GM19455 (cell line): ENCODE data around the gene SFRP4.
"Not testable (repeated sequence)": the region's sequence is repeated elsewhere in the genome, so short reads cannot be mapped to it uniquely, and the experiment has no call there.

ENCODE experiments used
- ATAC-seq: cut with Tn5 transposase; IDR thresholded peaks from one replicate; pipeline ENCODE4 v1.9.1; 2021; ENCODE audit not compliant: unreplicated experiment

SFRP4 gene

DNA sequence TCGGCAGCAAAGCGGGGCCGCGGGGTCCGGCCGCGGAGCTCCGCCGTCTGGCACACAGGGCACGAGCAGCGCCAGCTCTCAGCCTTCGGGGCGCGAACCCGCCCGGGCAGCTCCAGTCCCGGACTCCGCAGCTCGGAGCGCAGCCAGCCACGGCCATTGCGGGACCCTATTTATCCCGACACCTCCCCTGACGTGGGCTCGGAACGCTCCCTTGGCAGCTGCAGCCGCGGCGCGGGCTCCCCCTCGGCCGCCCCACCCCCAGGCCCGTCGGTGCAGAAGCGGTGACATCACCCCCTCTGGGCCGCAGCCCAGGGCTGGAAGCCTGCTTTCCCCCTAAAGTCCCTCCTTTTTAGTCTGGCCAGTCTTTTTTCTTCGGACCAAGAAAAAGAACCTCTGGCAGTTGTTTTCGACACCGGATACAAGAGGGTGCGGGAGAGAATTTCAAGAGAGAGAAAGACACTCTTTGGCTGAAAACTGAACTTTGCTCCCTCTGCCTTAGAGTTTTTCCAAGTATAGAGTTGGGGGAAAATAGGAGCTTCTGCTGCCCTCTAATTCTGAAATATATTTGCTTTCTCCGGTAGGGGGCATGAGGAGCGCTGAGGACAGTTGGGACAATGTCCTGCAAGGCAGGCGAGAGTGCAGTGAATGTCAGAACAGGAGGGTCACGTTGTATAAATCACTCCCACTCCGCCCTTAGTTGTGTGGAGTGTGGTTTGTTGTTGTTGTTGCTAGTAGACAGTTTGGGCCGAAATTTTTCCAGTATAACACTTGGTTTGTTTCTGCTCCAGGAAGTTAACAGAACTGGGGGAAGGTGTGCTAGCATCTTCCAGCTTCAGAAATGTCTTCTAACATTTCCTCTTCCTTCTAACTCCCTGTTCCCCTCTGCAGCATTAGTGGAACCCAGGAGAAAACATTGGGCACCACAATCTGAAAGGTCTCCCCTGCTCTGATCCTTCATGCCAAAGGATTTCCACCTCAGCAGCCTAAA, at the start of gene SFRP4:
Gene SFRP4, minus strand, starts transcription at position 145 of the 988 bp plus-strand sequence. CDS start 280 bp downstream, outside the sequence.
- no peak for ATAC-seq

- no peak for ATAC-seq
Measured at GRCh38 chr7:37964196-37964595, 47.6 kb upstream of the SFRP4 start.

DNA sequence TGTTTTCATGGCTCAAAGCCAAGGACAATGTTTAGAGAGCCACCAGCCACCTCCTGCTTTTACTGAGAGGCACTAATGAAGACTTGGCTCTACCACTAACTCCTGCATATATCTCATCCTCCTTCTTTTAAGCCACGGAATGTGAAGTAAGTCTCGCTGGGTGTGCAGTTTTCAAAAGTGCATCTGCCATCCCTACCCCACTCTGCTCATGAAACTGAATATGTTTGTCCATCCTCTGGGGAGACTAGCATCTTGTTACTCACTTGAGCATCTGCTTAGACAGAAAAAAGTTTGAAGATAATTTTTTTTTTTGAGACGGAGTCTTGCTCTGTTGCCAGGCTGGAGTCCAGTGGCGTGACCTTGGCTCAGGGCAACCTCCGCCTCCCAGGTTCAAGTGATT, 44.6 kb upstream of the SFRP4 start:
- no peak for ATAC-seq

DNA sequence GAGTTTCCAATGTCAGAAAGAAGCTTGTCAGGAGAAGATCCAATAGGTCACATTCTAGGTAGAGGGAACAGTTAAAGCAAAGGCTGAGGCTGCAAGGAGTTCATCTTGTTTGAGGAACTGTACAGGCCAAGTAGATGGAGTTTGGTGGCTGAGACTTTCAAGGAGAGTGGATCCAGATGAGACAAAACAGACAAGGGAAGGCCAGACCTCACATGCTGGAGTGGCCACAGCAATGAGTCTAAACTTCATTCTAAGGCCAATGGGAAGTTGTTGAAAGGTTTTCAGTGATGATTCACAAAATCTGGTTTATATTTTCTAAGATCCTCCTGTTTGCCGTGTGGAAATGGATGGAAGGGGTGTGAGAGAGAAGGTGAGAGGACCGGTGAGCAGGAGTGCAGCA, 43.9 kb upstream of the SFRP4 start:
- ATAC-seq: no peak

DNA sequence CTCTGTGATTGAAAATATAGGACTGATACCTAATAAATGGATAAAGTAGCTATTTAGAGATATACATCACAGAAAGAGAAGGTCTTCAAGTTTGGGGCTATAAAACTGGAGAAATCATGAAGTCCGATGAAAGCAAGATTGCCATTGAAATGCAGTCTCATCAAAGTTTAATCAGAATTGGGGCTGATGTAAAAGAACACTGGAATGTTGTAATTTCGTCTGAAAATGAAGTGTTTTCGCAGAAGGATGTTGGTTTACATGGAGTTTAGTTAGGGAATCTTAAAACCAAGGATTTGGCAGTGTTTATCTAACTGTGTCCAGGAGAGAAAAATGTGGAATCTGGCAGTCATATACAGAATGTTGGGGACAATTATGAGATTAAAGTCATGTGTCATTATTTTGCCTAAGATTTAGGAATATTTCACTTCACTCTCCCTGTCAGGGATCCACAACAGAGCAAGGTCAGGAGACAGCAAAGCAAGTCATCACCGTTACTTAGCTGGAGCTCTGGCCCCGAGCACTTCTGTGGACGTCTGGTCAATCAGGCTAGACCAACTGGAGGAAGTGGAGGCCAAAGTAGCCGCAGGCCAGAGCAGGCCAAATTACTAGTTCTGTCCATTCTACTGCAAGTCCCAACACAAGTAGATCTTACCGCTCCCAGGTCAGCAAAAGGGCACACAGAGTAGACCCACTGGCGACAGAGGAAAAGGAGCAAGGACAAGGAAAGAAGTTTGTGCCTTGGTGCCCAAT, 40.8 kb upstream of the SFRP4 start:
- ATAC-seq: no peak

- ATAC-seq: no peak
Measured at GRCh38 chr7:37956791-37957190, 40.2 kb upstream of the SFRP4 start.

DNA sequence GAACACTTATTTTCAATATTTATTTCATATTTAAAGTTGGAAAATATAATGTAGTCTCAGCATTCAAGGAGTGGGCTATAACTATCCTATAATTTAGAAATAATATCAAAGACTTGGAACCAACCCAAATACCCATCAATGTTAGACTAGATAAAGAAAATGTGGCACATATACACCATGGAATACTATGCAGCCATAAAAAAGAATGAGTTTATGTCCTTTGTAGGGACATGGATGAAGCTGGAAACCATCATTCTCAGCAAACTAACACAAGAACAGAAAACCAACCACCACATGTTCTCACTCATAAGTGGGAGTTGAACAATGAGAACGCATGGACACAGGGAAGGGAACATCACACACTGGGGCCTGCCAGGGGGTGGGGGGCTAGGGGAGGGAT, 37.6 kb upstream of the SFRP4 start:
- not testable (repeated sequence) for ATAC-seq

- no peak for ATAC-seq
Measured at GRCh38 chr7:37952240-37952639, 35.6 kb upstream of the SFRP4 start.

DNA sequence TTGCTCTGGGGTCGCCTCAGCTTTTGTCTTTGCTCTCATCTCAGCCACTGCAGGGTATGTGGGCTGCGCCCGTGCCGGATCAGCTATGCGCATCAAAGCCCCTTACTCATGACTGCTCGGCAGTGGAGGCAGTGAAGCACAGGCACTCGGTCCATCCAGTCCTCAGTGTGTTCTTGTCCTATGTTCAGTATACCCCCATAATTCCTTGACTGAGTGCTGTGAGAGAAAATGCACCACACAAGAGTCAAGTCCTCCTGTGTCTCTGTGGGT, 31.3 kb upstream of the SFRP4 start:
- no peak for ATAC-seq

DNA sequence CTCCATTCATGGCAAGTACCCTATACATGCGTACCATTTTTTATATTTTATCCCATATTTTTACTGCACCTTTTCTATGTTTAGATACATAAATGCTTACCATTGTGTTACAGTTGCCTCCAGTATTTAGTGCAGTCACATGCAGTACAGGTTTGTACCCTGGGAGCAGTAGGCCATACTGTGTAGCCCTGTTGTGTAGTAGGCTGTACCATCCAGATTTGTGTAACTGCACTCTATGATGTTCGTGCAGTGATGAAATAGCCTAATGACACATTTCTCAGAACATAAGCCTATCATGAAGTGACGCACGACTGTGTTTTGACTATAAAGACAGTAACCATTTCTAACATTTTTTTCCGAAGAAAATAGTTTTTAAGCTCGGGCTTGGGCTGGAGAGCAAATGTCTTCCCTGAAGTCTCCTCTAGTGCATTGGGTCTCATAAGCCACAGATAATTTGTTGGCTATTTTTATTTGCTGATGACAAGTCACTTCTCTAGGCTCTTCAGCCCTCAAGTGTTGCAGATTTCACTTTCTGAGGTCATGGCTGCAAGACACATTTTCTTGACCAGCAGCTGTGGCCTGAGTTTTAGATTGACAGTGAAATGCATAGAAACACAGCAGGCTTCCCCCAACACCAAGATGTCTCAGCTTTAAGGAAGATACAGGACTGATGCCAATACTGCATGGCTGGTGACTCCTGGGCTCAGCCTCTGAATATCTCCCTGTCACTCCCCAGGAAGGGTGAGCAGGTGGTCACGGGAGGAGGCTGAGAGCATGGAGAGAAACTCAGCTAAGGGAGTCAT, 30.7 kb upstream of the SFRP4 start:
- ATAC-seq: no peak

DNA sequence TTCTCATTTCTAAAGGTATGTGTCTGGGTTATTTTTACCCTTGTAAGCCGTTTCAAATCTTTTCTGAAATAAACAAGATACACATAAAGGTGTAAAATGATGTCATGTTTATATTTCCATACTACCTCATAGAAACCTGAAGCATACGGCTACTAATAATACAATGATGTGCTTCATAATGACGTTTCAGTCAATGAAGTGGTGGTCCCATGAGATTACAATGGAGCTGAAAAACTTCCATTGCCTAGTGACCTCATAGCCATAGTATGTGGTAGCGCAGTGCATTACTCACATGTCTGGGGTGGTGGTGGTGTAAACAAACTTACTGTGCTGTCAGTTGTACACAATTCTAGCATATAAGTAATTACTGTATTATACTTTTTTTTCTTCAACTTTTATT, 28.7 kb upstream of the SFRP4 start:
- ATAC-seq: no peak

- ATAC-seq: no peak
Measured at GRCh38 chr7:37944737-37945054, 28.1 kb upstream of the SFRP4 start.

- ATAC-seq: no peak
Measured at GRCh38 chr7:37943905-37944736, 27.5 kb upstream of the SFRP4 start.

GRCh38 chr7:37942934-37943610, 26.5 kb upstream of the SFRP4 start:
- ATAC-seq: no peak

DNA sequence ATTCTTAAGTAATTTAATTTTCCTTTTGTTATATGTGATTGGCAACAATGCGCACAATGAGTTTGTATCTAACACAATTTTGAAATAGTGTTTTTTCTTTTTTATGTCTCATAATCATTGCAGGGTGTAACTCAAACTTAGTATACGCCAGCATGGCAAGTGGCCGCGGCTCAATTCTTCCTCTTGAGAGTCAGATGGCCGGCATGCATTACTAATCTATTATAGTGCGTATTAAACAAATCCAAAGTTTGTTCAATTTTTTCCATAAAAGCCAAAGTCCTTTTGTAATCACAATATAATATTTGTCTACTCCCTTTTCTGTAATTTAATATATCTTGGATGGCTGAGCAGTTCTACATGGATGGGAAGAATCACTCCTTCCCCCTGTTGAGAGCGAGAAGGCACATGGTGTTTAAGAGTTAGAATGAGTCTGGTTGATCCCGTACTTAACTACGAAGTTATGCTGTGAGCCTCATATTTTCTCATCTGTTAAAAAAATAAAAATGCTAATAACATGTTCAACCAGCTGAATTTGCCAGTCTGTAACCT, 16.5 kb upstream of the SFRP4 start:
- no peak for ATAC-seq

GRCh38 chr7:37932543-37932942, 15.9 kb upstream of the SFRP4 start:
- no peak for ATAC-seq

GRCh38 chr7:37930226-37930948, 13.8 kb upstream of the SFRP4 start:
- ATAC-seq: no peak

GRCh38 chr7:37928878-37929277, 12.3 kb upstream of the SFRP4 start:
- ATAC-seq: no peak

DNA sequence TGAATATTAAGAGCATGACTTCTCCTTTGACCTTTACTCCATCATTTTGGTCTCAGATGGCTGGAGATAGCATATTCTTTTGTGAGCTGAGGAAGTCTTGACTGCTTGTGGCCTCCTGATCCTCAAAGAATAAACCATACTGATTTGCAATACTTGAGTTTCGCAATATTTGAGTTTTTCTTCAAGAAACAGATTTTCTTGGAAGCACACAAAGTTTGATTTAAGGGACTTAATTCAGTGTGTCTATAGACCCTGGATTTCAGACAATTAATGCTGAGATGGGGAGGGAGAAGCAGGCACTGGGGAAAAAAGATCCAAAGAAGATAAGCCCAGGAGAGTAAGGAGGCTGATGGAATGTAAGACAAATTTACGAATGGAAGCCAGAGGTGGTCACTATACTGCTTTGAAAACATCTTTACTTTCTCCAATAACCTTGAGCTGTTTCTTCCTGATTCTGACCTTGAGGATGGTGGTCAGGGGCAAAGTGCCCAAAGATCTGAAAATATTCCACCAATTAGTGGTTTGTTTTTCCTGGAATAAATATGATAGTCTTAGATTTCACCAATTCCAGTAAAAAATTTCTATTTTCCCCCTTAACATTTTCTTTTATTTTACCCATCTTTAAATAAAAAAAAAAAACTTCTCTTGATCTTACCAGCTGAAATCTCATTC, 11.3 kb upstream of the SFRP4 start:
- no peak for ATAC-seq
